Measurements from ENCODE around the gene TMEM270. TPM values are rescaled to one million over a fixed set of nuclear protein-coding genes. Genes with fewer than 3 reads are reported as not detected.

The TMEM270 gene
- total and polyA plus RNA-seq, 10 of the 15 experiments (the other 5 are each of a cell fraction or from before 2014, with no cell fraction given): not detected

DNA sequence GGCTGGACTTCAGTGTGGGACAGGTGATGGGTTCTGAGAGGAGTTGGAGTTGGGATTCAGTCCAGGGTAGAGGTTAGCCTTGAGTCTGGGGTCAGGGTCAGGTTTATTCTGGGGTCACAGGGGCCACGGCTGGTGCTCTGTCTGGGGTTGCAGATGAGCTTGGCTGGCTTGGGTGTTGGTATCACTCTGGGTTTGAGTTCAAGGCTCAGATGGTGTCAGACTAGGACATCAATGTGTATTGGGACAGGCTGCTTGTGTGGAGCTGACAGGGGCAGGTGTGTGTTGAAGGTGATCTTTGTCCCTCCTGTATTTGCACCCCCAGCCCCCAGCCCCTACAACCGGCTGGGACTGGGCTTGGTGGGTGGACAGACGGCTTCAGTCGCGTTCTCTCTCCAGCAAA lies 26.8 kb downstream of the TMEM270 start (continued):
- no peak for TF ChIP-seq EP300 (IDR thresholded peaks at IDR 0.05; ENCODE audit: borderline replicate concordance in 1 of 2, control insufficient read depth in 1 of 2, low read depth in 2 of 2, low read length in 2 of 2)
- TF ChIP-seq NR2F1 (conservative IDR thresholded peaks at IDR 0.05): no peak
- TF ChIP-seq RUNX3 (IDR thresholded peaks at IDR 0.05; ENCODE audit: low read length): no peak
- TF ChIP-seq, protein P1, sequence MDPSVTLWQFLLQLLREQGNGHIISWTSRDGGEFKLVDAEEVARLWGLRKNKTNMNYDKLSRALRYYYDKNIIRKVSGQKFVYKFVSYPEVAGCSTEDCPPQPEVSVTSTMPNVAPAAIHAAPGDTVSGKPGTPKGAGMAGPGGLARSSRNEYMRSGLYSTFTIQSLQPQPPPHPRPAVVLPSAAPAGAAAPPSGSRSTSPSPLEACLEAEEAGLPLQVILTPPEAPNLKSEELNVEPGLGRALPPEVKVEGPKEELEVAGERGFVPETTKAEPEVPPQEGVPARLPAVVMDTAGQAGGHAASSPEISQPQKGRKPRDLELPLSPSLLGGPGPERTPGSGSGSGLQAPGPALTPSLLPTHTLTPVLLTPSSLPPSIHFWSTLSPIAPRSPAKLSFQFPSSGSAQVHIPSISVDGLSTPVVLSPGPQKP (IDR thresholded peaks at IDR 0.05; ENCODE audit: low read depth, low read length): no peak
- TF ChIP-seq, protein P2, sequence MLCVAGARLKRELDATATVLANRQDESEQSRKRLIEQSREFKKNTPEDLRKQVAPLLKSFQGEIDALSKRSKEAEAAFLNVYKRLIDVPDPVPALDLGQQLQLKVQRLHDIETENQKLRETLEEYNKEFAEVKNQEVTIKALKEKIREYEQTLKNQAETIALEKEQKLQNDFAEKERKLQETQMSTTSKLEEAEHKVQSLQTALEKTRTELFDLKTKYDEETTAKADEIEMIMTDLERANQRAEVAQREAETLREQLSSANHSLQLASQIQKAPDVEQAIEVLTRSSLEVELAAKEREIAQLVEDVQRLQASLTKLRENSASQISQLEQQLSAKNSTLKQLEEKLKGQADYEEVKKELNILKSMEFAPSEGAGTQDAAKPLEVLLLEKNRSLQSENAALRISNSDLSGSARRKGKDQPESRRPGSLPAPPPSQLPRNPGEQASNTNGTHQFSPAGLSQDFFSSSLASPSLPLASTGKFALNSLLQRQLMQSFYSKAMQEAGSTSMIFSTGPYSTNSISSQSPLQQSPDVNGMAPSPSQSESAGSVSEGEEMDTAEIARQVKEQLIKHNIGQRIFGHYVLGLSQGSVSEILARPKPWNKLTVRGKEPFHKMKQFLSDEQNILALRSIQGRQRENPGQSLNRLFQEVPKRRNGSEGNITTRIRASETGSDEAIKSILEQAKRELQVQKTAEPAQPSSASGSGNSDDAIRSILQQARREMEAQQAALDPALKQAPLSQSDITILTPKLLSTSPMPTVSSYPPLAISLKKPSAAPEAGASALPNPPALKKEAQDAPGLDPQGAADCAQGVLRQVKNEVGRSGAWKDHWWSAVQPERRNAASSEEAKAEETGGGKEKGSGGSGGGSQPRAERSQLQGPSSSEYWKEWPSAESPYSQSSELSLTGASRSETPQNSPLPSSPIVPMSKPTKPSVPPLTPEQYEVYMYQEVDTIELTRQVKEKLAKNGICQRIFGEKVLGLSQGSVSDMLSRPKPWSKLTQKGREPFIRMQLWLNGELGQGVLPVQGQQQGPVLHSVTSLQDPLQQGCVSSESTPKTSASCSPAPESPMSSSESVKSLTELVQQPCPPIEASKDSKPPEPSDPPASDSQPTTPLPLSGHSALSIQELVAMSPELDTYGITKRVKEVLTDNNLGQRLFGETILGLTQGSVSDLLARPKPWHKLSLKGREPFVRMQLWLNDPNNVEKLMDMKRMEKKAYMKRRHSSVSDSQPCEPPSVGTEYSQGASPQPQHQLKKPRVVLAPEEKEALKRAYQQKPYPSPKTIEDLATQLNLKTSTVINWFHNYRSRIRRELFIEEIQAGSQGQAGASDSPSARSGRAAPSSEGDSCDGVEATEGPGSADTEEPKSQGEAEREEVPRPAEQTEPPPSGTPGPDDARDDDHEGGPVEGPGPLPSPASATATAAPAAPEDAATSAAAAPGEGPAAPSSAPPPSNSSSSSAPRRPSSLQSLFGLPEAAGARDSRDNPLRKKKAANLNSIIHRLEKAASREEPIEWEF (IDR thresholded peaks at IDR 0.05; ENCODE audit: insufficient replicate concordance, low read depth, low read length): no peak

DNA sequence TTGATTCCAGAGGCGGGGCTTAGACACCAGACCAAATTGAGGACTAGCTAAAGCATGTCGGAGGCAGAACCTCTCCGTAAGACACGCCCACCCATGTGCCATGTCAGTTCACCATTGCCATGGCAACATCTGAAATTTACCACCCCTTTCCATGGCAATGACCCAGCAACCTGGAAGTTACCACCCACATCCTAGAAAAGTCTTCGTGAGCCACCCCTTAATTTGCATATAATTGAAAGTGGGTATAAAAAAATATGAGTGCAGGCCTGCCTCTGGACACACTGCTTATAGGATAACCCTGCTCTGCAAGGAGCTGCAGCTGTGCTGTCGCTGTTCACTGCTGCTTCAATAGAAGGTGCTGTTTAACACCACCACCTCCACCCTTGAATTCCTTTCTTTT lies 28.0 kb downstream of the TMEM270 start:
- Histone ChIP-seq H3K27me3 (replicated peaks in 1 of 2; ENCODE audit: control insufficient read depth in 2 of 2, insufficient read depth in 2 of 2, low read length in 1 of 2) (no peaks in the 10 kb centered on the region), H3K4me3 (no peak overlapping the region), H2AFZ (ENCODE audit: control insufficient read depth, low read depth, low read length) (no peak overlapping the region), H4K20me1 (ENCODE audit: control insufficient read depth, insufficient read depth) (no peaks in the 10 kb centered on the region), H3K9ac (ENCODE audit: control insufficient read depth, insufficient read depth, low read length) (no peak overlapping the region), H3K79me2 (ENCODE audit: control insufficient read depth, insufficient read depth, low read length) (no peaks in the 10 kb centered on the region), H3K27ac (ENCODE audit: control insufficient read depth, insufficient read depth) (no peak overlapping the region), H3K36me3 (ENCODE audit: control insufficient read depth in 2 of 2, insufficient read depth in 2 of 2, low read length in 1 of 2) (no peaks in the 10 kb centered on the region), H3K9me3 (replicated peaks; ENCODE audit: control insufficient read depth, insufficient read depth, low read length) (no peaks in the 10 kb centered on the region), H3K4me1 (ENCODE audit: control insufficient read depth, insufficient read depth, low read length) (no peaks in the 10 kb centered on the region), H3K4me2 (ENCODE audit: control insufficient read depth, insufficient read depth) (no peak overlapping the region)
- DNase-seq (ENCODE audit: low read depth, low spot score) (no peak), ATAC-seq (no peak), FAIRE-seq (no peak)
- intact Hi-C loops (cut with micrococcal nuclease; ENCODE audit: unreplicated experiment): no loop called here
- ChIA-PET POLR2A (no interaction called here), CTCF (no interaction called here), RAD21 (ENCODE audit: unreplicated experiment) (no interaction called here), SMC1A (ENCODE audit: uncharacterized antibody, unreplicated experiment) (no interaction called here)
- TF ChIP-seq CHD4 (IDR thresholded peaks at IDR 0.05): no peak
- TF ChIP-seq, protein P3, sequence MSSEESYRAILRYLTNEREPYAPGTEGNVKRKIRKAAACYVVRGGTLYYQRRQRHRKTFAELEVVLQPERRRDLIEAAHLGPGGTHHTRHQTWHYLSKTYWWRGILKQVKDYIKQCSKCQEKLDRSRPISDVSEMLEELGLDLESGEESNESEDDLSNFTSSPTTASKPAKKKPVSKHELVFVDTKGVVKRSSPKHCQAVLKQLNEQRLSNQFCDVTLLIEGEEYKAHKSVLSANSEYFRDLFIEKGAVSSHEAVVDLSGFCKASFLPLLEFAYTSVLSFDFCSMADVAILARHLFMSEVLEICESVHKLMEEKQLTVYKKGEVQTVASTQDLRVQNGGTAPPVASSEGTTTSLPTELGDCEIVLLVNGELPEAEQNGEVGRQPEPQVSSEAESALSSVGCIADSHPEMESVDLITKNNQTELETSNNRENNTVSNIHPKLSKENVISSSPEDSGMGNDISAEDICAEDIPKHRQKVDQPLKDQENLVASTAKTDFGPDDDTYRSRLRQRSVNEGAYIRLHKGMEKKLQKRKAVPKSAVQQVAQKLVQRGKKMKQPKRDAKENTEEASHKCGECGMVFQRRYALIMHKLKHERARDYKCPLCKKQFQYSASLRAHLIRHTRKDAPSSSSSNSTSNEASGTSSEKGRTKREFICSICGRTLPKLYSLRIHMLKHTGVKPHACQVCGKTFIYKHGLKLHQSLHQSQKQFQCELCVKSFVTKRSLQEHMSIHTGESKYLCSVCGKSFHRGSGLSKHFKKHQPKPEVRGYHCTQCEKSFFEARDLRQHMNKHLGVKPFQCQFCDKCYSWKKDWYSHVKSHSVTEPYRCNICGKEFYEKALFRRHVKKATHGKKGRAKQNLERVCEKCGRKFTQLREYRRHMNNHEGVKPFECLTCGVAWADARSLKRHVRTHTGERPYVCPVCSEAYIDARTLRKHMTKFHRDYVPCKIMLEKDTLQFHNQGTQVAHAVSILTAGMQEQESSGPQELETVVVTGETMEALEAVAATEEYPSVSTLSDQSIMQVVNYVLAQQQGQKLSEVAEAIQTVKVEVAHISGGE (CRISPR knock-in tag; IDR thresholded peaks at IDR 0.05): no peak
- no peak for TF ChIP-seq HDGF (IDR thresholded peaks at IDR 0.05)
- TF ChIP-seq HCFC1 (IDR thresholded peaks at IDR 0.05; ENCODE audit: low read length): no peak
- no peak for TF ChIP-seq CBFB (IDR thresholded peaks at IDR 0.05; ENCODE audit: low read depth)
- no peak for TF ChIP-seq MTA2 (IDR thresholded peaks at IDR 0.05; ENCODE audit: low read depth)
- BruUV-seq (replicated peaks): no TSS peak
- in situ Hi-C loops (cut with MboI): no loop called here
- 40% methylated on average over 6 of the region's 6 CpGs for WGBS (ENCODE audit: insufficient coverage, insufficient replicate concordance, low lambda C conversion rate, missing lambda C conversion rate)
